NAMALWA (cell line): ENCODE measurements around the gene CR2.
"Not testable (repeated sequence)": the region's sequence is repeated elsewhere in the genome, so short reads cannot be mapped to it uniquely, and the experiment has no call there.

Experiments
- DNase-seq: peaks from one replicate; pipeline ENCODE4 v3.0.0-alpha.2; 2015; ENCODE audit warnings: low spot score

CR2 gene

GRCh38 chr1:207504438-207504837, 50.3 kb downstream of the CR2 start:
- DNase-seq, result no peak

GRCh38 chr1:207510444-207510843, 56.3 kb downstream of the CR2 start:
- no peak for DNase-seq

- no peak for DNase-seq
Measured at GRCh38 chr1:207514890-207515289, 60.8 kb downstream of the CR2 start.

GRCh38 chr1:207516729-207517128, 62.6 kb downstream of the CR2 start:
- no peak for DNase-seq

GRCh38 chr1:207518608-207519236, 64.6 kb downstream of the CR2 start:
- DNase-seq, result no peak

GRCh38 chr1:207519505-207520399, 65.6 kb downstream of the CR2 start:
- DNase-seq, result no peak

GRCh38 chr1:207520400-207521345, 66.5 kb downstream of the CR2 start:
- not testable (repeated sequence) for DNase-seq

- not testable (repeated sequence) for DNase-seq
Measured at GRCh38 chr1:207525239-207525638, 71.1 kb downstream of the CR2 start.

- DNase-seq, result not testable (repeated sequence)
Measured at GRCh38 chr1:207528401-207528800, 74.3 kb downstream of the CR2 start.

GRCh38 chr1:207536263-207536662, 82.1 kb downstream of the CR2 start:
- not testable (repeated sequence) for DNase-seq
